EL (cell line): ENCODE measurements around the gene GCK.
A peak's percentile ranks its signal among the peaks of the same experiment; 100 is the strongest.
"Not testable (repeated sequence)": the region's sequence is repeated elsewhere in the genome, so short reads cannot be mapped to it uniquely, and the experiment has no call there.

Experiments used
- DNase-seq: peaks from one replicate; pipeline ENCODE4 v3.0.0-alpha.2; 2016

GCK gene

GRCh38 chr7:44200699-44201461 is 11.6 kb upstream of the GCK start, which contains the start of gene YKT6:
Gene YKT6 (plus strand): TSS chr7:44200978. CDS start chr7:44201136, 158 bp downstream.
- peak; percentile 96 for DNase-seq

DNA sequence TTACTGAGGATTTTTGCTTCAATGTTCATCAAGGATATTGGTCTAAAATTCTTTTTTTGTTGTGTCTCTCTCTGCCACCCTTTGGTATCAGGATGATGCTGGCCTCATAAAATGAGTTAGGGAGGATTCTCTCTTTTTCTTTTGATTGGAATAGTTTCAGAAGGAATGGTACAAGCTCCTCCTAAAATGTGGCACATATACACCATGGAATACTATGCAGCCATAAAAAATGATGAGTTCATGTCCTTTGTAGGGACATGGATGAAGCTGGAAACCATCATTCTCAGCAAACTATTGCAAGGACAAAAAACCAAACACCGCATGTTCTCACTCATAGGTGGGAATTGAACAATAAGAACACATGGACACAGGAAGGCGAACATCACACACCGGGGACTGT is 10.9 kb upstream of the GCK start:
- DNase-seq = not testable (repeated sequence)

DNA sequence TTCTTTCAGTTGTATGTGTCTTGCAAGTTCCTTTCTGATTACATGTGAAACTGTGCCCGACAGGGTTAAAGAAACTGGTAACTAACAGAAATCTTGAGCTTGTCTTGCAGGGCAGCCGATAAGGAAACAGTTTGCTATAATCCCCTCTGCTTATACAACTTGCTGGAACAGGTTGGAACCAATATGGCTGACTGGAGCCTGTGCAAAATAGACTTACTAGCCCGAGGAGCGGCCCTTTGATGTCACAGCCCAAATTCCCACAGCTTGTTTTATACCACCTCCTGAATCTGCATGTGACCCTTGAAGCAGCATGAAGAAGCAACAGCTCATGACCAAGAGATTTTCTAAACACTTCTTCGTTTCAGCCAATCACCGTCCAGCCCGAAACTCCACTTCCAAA is 8.2 kb upstream of the GCK start:
- no peak for DNase-seq

DNA sequence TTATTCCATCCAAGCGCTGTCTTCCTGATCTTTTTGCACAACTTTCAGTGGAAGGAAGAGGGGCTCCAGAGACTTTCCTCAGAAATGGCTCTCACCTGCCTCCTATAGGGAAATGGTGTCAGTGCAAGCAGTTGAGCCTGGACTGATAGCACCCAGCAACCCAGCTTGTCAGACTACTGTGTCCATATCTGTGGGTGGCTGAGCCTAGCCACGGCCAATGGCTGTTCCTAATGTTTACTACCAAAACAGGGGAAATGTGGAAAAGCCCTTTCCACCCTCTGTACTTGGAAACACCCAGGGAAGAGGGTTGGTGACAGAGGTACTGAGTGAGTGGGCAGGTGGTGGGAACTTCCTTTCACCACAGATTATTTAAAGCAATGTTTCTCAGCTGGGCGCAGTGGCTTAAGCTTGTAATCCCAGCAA is 7.2 kb upstream of the GCK start:
- peak; percentile 62 for DNase-seq

DNA sequence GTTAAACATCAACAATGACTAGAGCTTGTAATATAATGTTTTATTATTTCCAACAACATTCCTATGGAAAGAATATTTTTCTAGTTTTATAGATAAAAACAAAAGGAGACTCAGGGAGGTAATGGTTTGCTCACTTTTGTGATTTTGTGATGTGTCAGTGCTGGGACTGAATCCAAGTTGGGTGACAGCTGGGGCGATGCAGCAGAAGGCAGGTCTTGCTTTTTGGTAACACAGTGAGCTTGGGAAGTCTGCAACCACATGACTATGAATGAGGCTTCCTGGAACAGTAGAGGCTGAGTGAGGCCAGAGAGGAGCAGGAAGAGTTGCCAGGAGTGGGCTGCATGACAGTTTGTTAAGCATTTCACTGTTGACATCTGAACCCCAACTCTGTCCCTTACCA is 6.7 kb upstream of the GCK start:
- no peak for DNase-seq

DNA sequence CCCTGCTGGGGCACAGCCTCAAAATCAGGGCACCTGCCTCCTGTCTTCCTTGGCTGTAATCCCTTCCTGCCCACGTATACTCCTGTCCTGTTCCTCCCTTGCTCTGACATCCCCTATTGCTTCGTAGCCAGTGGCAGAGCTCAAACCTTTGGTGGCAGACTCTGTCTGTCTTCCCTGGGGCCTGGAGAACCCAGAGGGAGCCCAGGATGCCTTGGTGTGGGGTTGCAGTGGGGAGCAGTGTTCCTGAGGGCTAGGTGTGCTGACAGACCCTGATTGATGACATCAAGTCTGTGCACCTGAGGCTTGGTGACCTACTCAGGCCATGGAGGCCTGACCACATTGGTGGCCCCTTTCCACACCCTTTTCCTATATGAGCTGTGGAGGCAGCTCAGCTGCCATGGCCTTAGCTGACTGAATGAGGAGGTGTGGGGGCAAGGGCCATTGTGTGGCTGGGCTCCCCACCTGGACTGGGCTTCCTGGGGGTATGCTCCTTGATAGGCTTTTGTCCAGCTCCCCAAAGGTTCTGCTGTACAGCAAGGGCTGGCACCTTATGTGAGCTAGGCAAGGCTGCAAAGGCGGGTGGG is 5.4 kb upstream of the GCK start:
- DNase-seq = no peak

DNA sequence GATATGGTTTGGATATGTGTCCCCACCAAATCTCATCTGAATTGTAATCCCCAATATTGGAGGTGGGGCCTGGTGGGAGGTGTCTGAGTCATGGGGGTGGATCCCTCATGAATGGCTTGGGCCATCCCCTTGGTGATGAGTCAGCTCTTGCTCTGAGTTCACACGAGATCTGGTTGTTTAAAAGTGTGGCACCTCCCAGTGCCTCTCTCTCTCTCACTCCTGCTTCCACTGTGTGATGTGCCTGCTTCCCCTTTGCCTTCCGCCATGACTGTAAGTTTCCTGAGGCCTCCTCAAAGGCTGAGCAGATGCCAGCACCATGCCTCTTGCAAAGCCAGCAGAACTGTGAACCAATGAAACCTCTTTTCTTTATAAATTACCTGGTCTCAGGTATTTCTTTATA is 4.8 kb upstream of the GCK start:
- DNase-seq = peak; percentile 53

DNA sequence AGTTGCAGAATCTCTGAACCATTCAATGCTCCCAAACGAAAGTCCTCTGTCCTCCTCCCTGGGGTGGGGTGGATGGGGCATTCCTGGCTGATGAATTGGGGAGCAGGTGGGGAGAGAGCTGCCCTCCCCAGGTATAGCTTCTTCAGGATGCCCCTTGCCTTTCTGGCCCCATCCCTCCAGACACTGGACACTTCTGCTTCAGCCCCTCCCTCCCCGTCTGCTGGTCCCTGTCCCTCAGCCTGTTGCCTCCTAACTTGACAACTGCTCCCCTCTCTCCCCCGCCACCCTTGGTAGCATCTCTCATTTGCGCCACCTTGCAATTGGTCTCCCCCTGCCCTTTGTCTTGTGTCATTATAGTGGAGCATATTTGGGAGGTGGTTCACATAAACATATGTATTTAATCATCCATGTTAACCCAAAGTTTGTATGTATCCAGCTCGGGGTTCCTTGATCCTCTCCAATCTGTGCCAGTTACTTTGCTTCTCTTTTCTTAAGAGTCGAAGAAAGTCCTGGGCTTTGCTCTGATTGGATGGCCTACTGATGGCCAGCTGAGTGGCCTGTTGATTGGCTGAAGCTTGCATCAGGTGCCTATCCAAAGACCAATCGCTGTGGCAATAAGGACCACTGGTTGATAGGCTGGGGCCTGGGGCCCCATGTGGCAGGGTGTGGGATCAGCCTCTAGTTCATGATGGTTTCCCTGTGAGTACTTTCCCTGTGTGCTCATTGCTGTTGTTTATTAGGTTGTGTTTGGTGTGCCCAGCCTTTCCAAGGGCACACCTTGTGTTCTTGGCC is 4.0 kb upstream of the GCK start:
- no peak for DNase-seq

GRCh38 chr7:44191171-44191570 is 1.9 kb upstream of the GCK start:
- no peak for DNase-seq

DNA sequence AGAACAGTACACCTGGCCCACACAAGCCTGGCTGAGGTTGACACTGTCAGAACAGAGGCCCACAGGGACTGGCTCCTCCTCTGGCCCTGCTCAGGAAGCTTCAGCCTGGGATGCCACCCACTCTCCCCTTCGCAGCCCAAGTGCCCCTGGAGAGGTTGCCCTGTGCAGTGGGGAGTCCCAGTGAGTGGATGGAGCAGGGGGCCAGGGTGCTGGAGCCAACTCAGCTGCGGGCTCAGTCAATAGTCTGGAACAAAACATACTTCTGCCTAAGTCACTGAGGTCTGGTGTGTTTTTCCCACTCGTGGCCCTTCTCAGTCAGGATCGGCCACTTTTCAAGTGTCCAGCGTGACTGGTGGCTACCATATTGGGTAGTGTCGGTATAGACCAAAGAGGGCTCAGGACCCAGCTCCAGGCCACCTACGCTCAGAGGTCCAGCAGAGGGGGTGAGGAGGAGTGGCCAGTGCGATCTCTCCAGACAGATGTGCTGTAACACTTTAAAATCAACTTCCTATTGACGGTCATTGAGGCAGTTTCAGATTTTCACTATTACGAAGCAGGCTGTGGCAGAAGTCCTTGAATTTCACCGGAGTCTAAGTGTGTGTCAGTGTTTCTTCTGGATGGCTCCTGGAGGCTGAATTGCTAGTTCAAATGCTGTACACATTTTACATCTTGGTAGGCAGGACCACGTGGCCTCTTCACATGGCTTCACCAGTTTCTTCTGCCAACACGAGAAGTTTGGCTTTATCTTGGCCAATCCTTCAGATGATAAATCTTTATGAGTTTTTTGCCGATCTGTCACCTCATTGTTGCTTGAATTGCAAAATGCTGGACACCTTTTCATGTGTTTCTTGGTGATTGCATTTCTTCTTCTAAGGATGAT is 994 bp upstream of the GCK start:
- no peak for DNase-seq

- no peak for DNase-seq
Observed at GRCh38 chr7:44188480-44189225, 586 bp downstream of the GCK start.

DNA sequence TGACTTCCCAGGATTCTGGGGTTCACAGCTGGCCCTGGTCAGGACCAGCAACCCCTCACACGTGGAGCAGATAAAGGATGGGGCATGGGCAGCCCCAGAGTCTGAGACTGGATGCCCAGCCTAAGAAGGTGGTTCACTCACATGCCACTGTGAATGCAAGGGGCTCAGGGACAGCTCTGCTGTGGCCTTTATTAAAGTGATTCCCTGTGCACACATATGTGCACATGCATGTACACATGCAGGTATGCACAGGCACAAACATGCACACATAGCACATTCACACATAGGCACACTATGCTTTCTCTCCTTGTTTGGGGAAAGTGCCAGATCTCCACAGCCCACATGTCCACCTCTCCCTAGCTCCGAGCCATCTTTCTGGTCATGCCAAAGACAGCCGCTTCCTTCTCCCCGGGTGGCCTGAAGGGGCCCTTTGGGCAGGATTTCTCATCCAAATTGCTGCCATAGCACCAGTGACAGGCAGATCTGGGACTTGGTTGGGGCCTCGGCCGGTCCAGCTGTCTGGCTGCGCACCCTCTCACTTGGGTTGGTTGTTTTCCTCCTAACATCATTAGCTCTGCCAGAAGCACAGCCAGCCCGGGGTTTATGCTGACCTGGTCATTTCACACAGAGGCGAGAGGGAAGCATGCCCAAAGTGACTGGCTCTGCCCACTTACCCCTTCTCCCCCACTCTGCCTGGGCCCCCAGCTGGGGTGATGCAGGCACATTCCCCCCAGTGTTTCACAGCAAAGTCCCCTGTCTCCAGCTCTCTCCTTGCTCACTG is 1.4 kb downstream of the GCK start:
- no peak for DNase-seq

DNA sequence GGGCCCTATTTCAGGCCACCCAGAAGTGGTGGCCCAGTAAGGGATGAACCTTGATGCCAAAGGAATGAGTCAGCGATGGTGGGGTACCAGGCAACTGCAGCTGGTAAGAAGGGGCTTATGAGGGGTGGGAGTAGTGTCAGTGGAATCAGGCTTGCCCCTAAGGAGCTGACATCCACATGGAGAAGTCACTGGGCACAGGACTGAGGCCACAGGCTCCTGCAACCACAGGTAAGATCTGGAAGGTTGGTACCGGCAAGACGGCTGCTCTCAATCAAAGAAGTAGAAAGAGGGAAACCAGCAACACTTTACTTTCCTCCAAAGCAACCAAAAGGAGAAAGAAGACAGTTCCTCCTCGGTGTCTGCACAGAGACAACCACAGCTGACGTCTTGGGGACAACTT is 2.5 kb downstream of the GCK start:
- DNase-seq = no peak

- no peak for DNase-seq
Observed at GRCh38 chr7:44185729-44186128, 3.5 kb downstream of the GCK start.

- DNase-seq = no peak
Observed at GRCh38 chr7:44184873-44185446, 4.3 kb downstream of the GCK start.

GRCh38 chr7:44184206-44184872 is 4.9 kb downstream of the GCK start:
- DNase-seq = peak; percentile 88

GRCh38 chr7:44183386-44183785 is 5.9 kb downstream of the GCK start:
- DNase-seq = no peak

GRCh38 chr7:44182827-44183226 is 6.4 kb downstream of the GCK start:
- no peak for DNase-seq

DNA sequence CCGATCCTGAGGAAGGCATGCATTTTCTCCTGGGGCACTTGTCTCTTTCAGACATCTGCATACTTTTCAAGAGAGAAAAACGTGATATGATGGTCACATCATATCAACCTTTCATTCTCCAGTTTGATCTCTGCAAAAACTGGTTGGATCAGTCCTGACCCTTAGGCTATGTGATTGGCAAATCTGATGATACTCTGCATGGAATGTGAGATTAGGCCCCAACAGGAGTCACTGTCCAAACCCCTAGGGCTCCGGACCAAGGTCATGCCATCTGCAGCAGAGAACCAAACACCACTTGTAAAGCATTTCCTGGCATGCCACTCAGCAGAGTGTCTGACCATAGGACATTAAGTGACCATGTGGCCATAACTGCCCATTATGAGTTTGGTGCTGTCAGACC is 8.6 kb downstream of the GCK start:
- no peak for DNase-seq

DNA sequence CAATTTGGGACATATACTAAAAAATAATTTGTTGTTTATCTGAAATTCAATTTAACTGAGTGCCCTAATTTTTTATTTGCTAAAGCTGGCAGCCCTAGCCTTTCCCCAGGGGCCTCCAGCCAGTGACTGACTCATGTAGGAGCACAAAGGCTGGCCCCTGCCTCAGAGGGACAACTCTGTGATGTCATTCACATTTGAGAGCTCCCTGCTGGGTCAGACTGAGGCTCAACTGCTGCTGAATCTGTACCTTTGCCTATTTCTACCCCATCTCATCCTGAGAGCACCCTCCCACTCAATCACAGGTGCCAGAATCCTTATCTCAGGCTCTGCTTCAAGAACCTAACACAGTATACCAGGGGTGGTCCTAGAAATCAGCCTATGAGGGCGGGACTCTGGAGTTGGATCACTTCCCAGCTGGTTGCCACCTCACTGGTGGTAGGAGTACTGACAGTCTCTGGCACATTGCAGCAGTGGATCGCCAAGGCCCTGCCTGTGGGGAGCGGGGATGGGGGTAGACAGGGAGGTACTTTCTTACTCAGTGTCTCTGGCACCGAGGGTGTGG is 11.6 kb downstream of the GCK start:
- peak; percentile 58 for DNase-seq
